ENCODE data around the gene IDS. TPM values are rescaled to one million over a fixed set of nuclear protein-coding genes. Genes with fewer than 3 reads are reported as not detected.
A peak's percentile ranks its signal among the peaks of the same experiment; 100 is the strongest.
"Not testable (repeated sequence)": the region's sequence is repeated elsewhere in the genome, so short reads cannot be mapped to it uniquely, and the experiment has no call there.

The IDS gene
- total RNA-seq, 2 experiments from 2014 or later, result 52.6 to 55.7 TPM

DNA sequence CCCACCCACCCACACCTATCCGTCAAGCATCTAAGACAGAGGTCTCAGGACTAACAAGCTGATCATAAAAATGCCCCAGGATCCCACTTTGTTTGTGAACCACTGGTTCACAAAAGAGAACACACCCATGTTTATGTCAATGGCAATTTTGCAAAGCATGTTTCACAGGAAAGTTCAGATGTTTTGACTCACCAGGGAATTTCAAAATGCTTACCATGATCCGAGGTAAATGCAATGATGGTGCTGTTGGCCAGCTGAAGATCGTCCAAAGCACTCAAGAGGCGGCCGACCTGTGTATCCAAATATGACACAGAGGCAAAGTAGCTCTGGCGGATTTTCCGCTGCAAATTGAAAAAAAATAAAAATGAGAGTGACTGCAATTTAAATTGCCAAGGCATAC lies 15.0 kb downstream of the IDS start:
- H3K36me3 Mint-ChIP-seq (ENCODE audit: low read depth), result peaks cover 30% of the 10 kb centered on the region
- H3K4me1 Mint-ChIP-seq, result no peaks in the 10 kb centered on the region
- H3K27me3 Mint-ChIP-seq, result no peaks in the 10 kb centered on the region
- POLR2A ChIA-PET, result no interaction called here
- DNase-seq, result no peak
- H3K9me3 Mint-ChIP-seq, result no peaks in the 10 kb centered on the region
- CTCF ChIA-PET, result interaction anchor here (1.6 kb wide), 1 partner anchor 19 kb away, joined by 8 read pairs; no protein-coding TSS in a partner anchor
- H3K27ac Mint-ChIP-seq, result no peak overlapping the region
- H3K4me3 Mint-ChIP-seq, result no peak overlapping the region

DNA sequence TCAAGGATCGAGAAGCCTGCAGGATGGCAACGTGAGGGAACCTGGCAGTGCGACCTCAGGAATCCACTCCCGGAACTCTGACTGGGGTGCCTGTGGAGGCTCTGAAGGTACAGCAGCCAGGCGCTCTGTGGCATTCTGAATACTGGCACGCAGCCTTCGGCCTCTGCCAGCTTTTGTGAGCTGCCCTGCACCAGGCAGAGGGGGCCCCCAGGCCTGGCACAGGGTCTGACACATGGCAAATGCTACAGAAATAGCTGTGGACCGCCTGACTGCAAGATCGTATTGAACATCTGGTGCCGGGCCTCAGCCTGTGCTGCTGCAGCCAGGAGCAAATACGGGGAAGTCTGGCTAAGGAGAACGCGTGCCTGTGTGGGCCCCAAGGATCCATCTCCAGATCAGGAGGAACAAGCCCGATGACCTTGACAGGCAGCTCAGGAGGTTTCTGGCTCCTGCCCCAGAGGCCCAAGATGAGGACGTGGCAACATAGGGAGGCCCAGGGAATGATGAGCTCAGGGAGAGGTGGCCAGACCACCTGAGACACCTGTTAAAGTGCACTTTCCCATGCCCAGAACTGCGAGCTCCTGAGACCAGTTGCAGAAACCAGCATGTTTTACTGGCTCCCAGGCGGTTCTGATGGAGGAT lies 16.6 kb downstream of the IDS start:
- CTCF ChIA-PET, H3K4me1 Mint-ChIP-seq: not testable (repeated sequence)
- H3K36me3 Mint-ChIP-seq (ENCODE audit: low read depth), result peaks cover 27% of the 10 kb centered on the region

DNA sequence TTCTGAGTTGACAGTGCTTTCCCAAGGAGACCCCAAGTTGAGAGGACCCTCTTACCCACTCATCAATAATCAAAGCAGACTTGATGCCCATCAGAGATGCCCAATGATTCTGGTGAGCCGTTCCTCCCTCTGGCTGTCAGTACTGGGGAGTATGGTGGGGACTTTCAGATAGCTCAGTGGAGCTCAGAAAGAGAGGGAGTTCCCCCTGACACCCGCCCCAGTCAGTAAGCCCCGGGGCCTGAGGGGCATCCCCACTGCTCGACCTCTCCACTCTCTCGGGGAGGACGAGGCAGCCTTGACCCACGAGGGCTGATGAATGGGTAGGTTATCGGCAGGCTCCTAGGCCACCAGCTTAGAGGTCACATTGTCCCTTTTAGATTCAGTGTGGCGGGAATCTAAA lies 17.1 kb downstream of the IDS start:
- POLR2A ChIA-PET, H3K27me3 Mint-ChIP-seq, CTCF ChIA-PET, H3K4me3 Mint-ChIP-seq, H3K9me3 Mint-ChIP-seq, DNase-seq, H3K27ac Mint-ChIP-seq, H3K4me1 Mint-ChIP-seq: not testable (repeated sequence)
- H3K36me3 Mint-ChIP-seq (ENCODE audit: low read depth), result peaks cover 27% of the 10 kb centered on the region

More for the DNA sequence above, 16.6 kb downstream of the IDS start:
- H3K9me3 Mint-ChIP-seq, H3K4me3 Mint-ChIP-seq, DNase-seq, H3K27me3 Mint-ChIP-seq, POLR2A ChIA-PET, H3K27ac Mint-ChIP-seq: not testable (repeated sequence)

DNA sequence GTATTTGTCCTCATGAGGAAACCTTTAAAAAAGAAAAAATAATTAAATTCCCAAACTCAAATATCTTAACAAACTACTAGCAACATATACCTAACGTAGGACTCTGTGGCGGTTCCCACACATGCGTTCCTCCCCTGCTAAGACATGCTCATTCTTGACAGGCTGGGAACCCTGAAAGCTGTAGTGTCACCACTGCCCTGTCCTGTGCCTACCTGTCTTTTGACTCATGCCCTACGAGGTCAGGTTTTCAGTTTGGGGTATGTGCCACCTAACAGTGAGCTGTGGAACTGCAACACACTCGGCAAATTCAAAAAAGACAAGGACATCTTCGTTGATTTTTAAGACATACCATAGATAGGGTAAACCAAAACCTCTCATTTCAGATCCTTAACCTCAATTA lies 17.8 kb downstream of the IDS start:
- POLR2A ChIA-PET, result interaction anchor here (0.7 kb wide), 1 partner anchor 326 kb away, joined by 3 read pairs; no protein-coding TSS in a partner anchor
- Mint-ChIP-seq H3K4me3 (no peak overlapping the region), H3K27me3 (no peaks in the 10 kb centered on the region), H3K4me1 (no peaks in the 10 kb centered on the region), H3K27ac (no peak overlapping the region), H3K36me3 (ENCODE audit: low read depth) (peaks cover 27% of the 10 kb centered on the region), H3K9me3 (no peaks in the 10 kb centered on the region)
- CTCF ChIA-PET, result interaction anchor here (0.9 to 1.1 kb wide), 2 partner anchors 9 to 16 kb away, joined by 3 to 4 read pairs; no protein-coding TSS in a partner anchor
- DNase-seq, result no peak

DNA sequence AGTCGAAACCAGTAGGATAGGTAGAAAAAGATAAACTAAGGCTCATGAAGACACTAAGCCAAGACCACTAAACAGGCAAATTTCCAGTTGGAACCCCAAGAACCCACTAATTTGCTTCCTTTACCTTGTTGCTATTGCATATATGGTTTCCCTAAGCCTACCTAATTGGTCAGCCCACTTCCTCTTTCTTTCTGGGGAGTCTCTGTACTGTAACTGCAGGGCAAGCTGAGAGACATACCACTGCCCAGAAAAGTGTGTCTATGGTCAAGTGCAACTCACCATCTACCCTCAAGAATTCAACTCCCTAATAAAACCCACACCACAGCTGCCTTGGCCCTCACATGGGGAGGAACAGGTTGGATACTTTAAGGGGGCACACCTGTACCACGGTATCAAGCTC lies 28.6 kb downstream of the IDS start:
- Mint-ChIP-seq H3K4me3 (no peak overlapping the region), H3K27me3 (no peaks in the 10 kb centered on the region), H3K9me3 (no peaks in the 10 kb centered on the region), H3K27ac (no peak overlapping the region), H3K36me3 (ENCODE audit: low read depth) (peaks cover 17% of the 10 kb centered on the region), H3K4me1 (no peaks in the 10 kb centered on the region)
- DNase-seq, result no peak
- ChIA-PET POLR2A (no interaction called here), CTCF (no interaction called here)

DNA sequence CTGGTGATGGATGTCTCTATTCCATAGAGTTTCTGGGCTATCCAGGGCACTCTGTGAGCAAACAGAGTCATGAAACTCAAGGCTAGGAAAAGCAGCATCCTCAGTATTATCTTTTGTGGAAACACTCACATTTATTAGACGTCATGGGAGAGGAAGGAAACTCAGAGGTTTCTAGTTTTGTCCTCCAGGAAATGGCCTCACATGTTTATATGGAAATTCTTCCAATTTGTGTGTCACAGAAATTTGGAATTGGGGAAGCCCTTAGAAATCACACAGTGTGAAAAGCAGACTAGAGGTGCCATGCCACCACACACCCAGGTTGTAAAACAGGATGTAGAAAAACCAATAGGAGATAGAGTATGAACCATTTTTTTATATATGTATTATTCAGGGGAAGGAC lies 31.1 kb downstream of the IDS start:
- Mint-ChIP-seq H3K9me3 (no peaks in the 10 kb centered on the region), H3K27ac (no peak overlapping the region), H3K4me1 (peaks cover 4% of the 10 kb centered on the region), H3K36me3 (ENCODE audit: low read depth) (peaks cover 9% of the 10 kb centered on the region), H3K27me3 (no peaks in the 10 kb centered on the region), H3K4me3 (no peak overlapping the region)
- ChIA-PET CTCF (no interaction called here), POLR2A (no interaction called here)
- DNase-seq, result no peak

DNA sequence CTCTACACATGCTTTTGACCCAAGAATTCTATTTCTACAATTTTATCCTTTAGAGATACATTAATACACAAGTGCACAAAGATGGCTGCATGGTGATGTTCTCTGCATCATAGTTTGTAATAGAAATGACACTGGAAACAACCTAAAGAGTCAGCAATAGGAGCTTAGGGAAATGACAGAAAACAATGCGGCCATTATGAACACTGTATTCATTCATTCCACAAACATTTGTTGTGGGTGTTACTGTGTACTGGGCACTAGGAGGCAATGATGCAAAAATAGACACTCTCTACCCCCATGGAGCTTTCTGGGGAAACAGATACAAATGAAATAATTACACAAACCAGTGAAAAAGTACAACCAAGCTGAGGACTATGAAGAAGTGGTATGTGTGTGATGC lies 32.0 kb downstream of the IDS start:
- Mint-ChIP-seq H3K9me3 (no peaks in the 10 kb centered on the region), H3K27me3 (no peaks in the 10 kb centered on the region), H3K4me1 (peaks cover 4% of the 10 kb centered on the region), H3K27ac (no peak overlapping the region), H3K36me3 (ENCODE audit: low read depth) (peaks cover 3% of the 10 kb centered on the region), H3K4me3 (no peak overlapping the region)
- DNase-seq, result no peak
- ChIA-PET POLR2A (no interaction called here), CTCF (interaction anchor here (2.1 kb wide), 1 partner anchor 20 kb away, joined by 4 read pairs; no protein-coding TSS in a partner anchor)

DNA sequence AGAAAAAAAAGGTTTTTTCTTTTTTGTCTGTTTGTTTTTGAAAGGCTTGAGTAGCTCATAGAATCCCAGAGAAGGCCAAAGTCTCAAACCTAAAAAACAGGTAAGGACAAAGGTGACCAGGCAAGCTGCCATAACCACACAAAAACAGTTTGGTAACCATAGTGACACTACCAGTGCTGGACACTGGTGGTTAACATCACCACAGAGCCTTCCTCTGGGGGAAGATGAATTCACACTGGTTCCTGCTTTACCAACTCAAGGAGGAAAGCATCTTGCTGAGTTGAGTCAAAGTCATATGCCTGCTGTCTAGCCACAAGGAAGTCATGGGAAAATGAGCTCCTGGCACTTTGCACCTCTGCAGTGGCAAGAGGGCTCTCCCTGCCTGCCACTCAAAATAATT lies 32.5 kb downstream of the IDS start:
- no peak overlapping the region for H3K4me3 Mint-ChIP-seq
- no peaks in the 10 kb centered on the region for H3K9me3 Mint-ChIP-seq
- H3K27ac Mint-ChIP-seq, result no peak overlapping the region
- H3K36me3 Mint-ChIP-seq (ENCODE audit: low read depth), result peaks cover 3% of the 10 kb centered on the region
- CTCF ChIA-PET, result interaction anchor here (2.1 kb wide), 1 partner anchor 21 kb away, joined by 4 read pairs; no protein-coding TSS in a partner anchor
- POLR2A ChIA-PET, result no interaction called here
- DNase-seq, result no peak
- H3K4me1 Mint-ChIP-seq, result peaks cover 4% of the 10 kb centered on the region
- H3K27me3 Mint-ChIP-seq, result no peaks in the 10 kb centered on the region

DNA sequence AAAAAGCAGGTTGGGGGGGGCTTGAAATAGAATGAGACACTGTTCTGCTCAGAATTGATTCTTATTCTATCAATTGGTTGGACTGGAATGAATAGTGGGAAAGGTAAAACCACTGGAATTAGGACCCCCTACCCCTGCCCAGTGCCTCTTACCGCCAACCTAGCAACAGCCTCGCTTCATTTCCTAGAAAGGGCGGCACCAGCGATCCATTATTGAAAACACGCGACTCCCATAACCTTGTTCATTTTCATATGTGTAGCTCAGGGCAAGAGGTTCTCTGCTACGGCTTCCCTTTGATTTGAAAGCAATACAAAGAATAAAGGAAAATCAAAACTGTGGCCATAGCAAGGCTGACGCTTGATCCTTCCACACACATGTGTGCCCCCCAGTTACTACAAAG lies 33.7 kb downstream of the IDS start:
- H3K4me3 Mint-ChIP-seq, result no peak overlapping the region
- CTCF ChIA-PET, result interaction anchor here (0.6 to 2.1 kb wide), 10 partner anchors 9 to 1986 kb away, joined by 3 to 8 read pairs (median 4); no protein-coding TSS in a partner anchor

DNA sequence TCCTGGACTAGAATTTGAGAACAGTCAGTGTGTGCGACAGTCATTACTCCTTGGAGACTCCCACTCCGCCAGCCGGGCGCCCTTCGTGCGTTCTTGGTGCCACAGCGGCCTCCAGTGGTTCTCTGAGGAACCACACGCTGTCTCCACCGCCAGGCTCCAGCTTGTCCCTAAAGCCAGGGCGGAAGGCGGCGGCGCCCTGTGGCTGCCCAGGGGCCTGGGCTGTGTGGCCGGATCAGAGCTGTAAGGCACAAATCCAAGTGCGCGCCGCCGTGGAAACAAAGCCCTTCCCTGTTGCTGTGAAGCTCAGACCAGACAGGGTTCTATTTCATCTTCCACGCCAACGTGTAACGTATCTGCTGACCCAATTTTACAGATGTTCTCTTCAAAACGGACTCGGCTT lies 34.2 kb downstream of the IDS start:
- Mint-ChIP-seq H3K4me3 (no peak overlapping the region), H3K27ac (no peak overlapping the region), H3K4me1 (peaks cover 4% of the 10 kb centered on the region), H3K9me3 (no peaks in the 10 kb centered on the region), H3K27me3 (no peaks in the 10 kb centered on the region), H3K36me3 (ENCODE audit: low read depth) (no peaks in the 10 kb centered on the region)
- peak; percentile 56 for DNase-seq
- ChIA-PET POLR2A (no interaction called here), CTCF (interaction anchor here (0.6 to 2.1 kb wide), 9 partner anchors 8 to 1986 kb away, joined by 3 to 8 read pairs (median 4); no protein-coding TSS in a partner anchor)

More for the DNA sequence above, 33.7 kb downstream of the IDS start:
- Mint-ChIP-seq H3K36me3 (ENCODE audit: low read depth) (no peaks in the 10 kb centered on the region), H3K27me3 (no peaks in the 10 kb centered on the region), H3K27ac (no peak overlapping the region), H3K9me3 (no peaks in the 10 kb centered on the region), H3K4me1 (peaks cover 4% of the 10 kb centered on the region)
- no peak for DNase-seq
- POLR2A ChIA-PET, result no interaction called here

DNA sequence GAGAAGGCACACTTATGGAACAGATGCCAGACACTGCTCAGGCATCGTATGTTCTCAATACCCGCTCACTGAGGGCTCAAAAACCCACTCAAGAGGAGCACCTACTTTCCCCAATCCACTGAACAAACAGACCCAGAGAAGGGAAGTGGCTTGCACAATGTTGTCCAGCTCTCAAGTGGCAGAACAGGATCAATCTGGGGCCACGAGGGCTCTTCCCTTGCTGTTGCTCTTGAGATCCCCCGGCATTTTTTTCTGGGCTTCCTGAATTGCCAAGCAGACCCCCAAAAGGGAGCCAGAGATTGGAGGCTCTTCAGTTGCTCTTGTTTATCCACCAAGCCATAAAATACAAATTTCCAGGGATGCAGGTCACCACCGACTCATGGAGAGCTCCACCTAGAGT lies 35.7 kb downstream of the IDS start:
- Mint-ChIP-seq H3K4me3 (no peak overlapping the region), H3K27me3 (peaks cover 2% of the 10 kb centered on the region), H3K36me3 (ENCODE audit: low read depth) (no peaks in the 10 kb centered on the region), H3K27ac (no peak overlapping the region), H3K4me1 (peaks cover 4% of the 10 kb centered on the region), H3K9me3 (no peaks in the 10 kb centered on the region)
- DNase-seq, result no peak
- POLR2A ChIA-PET, result no interaction called here
- CTCF ChIA-PET, result interaction anchor here (1.1 kb wide), 1 partner anchor 8 kb away, joined by 3 read pairs; no protein-coding TSS in a partner anchor

DNA sequence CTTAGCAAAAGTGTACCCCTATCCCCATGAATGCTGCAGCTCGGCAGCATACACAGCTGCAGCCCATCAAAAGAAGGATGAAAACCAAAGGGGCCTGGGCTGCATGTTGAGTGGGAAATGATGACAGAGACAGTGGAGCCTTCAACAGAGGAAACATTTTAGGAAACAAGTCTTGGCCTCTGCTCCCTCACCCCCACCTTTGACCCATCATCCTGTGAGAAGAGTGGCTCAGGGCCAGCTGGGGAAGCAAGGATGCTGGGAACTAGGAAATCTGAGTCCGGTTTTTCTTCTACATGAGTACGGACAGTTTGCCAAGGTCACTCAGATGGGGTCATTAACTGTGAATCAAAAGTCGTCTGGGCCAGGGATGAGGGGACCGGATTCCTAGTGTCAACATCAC lies 37.2 kb downstream of the IDS start:
- Mint-ChIP-seq H3K4me1 (peaks cover 4% of the 10 kb centered on the region), H3K27ac (no peak overlapping the region), H3K27me3 (peaks cover 2% of the 10 kb centered on the region), H3K36me3 (ENCODE audit: low read depth) (no peaks in the 10 kb centered on the region), H3K4me3 (no peak overlapping the region), H3K9me3 (no peaks in the 10 kb centered on the region)
- DNase-seq, result no peak
- POLR2A ChIA-PET, result no interaction called here
- CTCF ChIA-PET, result no interaction called here

DNA sequence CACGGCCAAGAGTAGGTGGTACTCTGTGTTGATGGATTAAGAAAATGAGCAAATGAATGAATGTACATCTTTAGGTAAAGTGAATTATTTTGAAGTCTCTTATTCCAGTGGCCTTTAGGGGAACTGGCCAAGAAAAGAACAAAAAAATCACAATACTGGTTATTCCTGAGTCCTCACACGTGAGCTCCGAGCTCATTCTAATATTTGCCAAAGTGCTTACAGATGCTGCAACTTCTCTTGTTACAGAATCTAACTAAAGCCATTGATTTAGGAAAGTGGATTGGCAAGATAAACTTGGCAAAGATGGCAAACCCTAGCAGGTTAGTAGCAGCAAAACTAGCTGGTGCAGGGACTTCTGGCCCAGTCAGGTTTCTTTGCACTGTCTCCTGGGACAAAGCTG lies 37.6 kb downstream of the IDS start:
- ChIA-PET POLR2A (no interaction called here), CTCF (no interaction called here)
- no peak for DNase-seq
- Mint-ChIP-seq H3K36me3 (ENCODE audit: low read depth) (no peaks in the 10 kb centered on the region), H3K27me3 (peaks cover 3% of the 10 kb centered on the region), H3K27ac (no peak overlapping the region), H3K9me3 (no peaks in the 10 kb centered on the region), H3K4me1 (peaks cover 4% of the 10 kb centered on the region), H3K4me3 (no peak overlapping the region)

DNA sequence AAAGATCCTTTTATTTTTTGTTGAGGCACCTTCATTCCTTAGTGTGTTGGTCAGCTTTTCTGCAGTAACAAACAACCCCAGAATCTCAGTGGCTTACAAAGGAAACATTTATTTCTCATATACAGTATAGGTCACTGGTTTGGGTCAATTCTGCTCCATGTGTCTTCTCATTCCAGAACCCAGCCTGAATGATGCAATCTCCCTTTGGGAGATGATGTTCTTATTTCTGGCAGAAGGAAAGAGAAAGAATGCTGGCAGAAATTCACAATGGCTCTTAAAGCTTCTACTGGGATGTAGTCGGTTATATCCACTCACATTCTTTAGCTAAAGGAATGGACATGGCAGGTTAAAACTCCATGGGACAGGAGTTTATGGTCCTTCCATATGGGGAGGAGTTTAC lies 42.3 kb downstream of the IDS start:
- Mint-ChIP-seq H3K27ac (no peak overlapping the region), H3K4me3 (no peak overlapping the region), H3K27me3 (peaks cover 18% of the 10 kb centered on the region), H3K9me3 (no peaks in the 10 kb centered on the region), H3K36me3 (ENCODE audit: low read depth) (no peaks in the 10 kb centered on the region), H3K4me1 (no peaks in the 10 kb centered on the region)
- CTCF ChIA-PET, result interaction anchor here (0.9 kb wide), 1 partner anchor 9 kb away, joined by 3 read pairs; no protein-coding TSS in a partner anchor
- POLR2A ChIA-PET, result no interaction called here
- DNase-seq, result no peak

Data from activated CD4-positive, alpha-beta T cell treated with anti-CD3 and anti-CD28 coated beads, Interleukin-2, amount 10 ng/mL, durations not matched to agents 7 days and 5 days (primary cell).